ENCODE results near the gene TPH2. TPM values are rescaled to one million over a fixed set of nuclear protein-coding genes. Genes with fewer than 3 reads are reported as not detected.

Gene TPH2
- total RNA-seq (2013) = not detected
- polyA plus RNA-seq (not detected), polyA minus RNA-seq (not detected in 2 replicates), total RNA-seq (0.07 to 2.5 (median 0.37) reads per million in 11 experiments)

DNA sequence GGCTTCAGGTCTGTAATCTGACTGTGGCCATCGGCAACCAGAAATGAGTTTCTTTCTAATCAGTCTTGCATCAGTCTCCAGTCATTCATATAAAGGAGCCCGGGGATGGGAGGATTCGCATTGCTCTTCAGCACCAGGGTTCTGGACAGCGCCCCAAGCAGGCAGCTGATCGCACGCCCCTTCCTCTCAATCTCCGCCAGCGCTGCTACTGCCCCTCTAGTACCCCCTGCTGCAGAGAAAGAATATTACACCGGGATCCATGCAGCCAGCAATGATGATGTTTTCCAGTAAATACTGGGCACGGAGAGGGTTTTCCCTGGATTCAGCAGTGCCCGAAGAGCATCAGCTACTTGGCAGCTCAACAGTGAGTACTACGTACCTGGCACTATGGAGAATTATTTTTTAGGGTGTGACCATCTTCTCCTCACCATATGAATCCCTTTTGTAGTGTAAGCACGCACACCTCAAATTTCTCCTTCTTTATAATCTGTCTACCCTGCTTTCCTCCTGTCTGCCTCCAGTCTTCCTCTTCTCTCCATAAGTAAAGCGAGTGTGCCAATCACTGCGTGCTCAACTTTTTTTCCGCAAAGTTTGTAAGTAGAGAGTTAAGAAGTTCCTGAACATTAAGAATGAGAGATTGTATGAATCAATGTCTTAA is at the start of gene TPH2:
TSS of gene TPH2 (plus strand) at position 118 of the 658 bp plus-strand sequence. CDS start at position 260, 142 bp downstream.
- no peaks in the 10 kb centered on the region for H3K9me3 Mint-ChIP-seq
- Histone ChIP-seq H3K9me3 (replicated peaks in 1 of 2; ENCODE audit: control insufficient read depth in 1 of 2, insufficient read depth in 1 of 2, low read length in 2 of 2) (no peaks in the 10 kb centered on the region), H3K9ac (ENCODE audit: insufficient read depth, low read length, poor library complexity, severe bottlenecking) (no peak within 1 kb of the TSS), H4K20me1 (ENCODE audit: insufficient read depth, low read length) (no peaks in the 10 kb centered on the region), H3K36me3 (replicated peaks in 1 of 2; ENCODE audit: control insufficient read depth in 1 of 2, insufficient read depth in 2 of 2, low read length in 2 of 2) (no peaks in the 10 kb centered on the region), H3K4me1 (ENCODE audit: control insufficient read depth in 1 of 2, insufficient read depth in 2 of 2, low read length in 2 of 2) (no peaks in the 10 kb centered on the region), H2AFZ (ENCODE audit: insufficient read depth, low read depth, low read length, poor library complexity, severe bottlenecking) (no peak within 1 kb of the TSS), H3K27me3 (ENCODE audit: control insufficient read depth in 2 of 2, insufficient read depth in 2 of 2, low read length in 2 of 2) (peaks cover 9 to 33% of the 10 kb centered on the region in 2 donors), H3K4me3 (replicated peaks in 1 of 3; ENCODE audit: low read depth in 2 of 3, low read length in 3 of 3) (no peak within 1 kb of the TSS), H3K79me2 (ENCODE audit: insufficient read depth, low read length) (no peaks in the 10 kb centered on the region), H3K27ac (ENCODE audit: low read depth in 1 of 2, low read length in 2 of 2) (no peak within 1 kb of the TSS), H3K4me2 (replicated peaks; ENCODE audit: extremely low read depth, low read length, poor library complexity, severe bottlenecking) (no peak within 1 kb of the TSS)
- DNase-seq = peak; percentile 3 to 27 (median 10)
- no peaks in the 10 kb centered on the region for H3K36me3 Mint-ChIP-seq
- peaks cover 3% of the 10 kb centered on the region for H3K4me1 Mint-ChIP-seq
- intact Hi-C loops (cut with micrococcal nuclease) = no loop called here
- WGBS (ENCODE audit: insufficient coverage) = 7% methylated on average over 6 of the region's 16 CpGs
- H3K27me3 Mint-ChIP-seq (ENCODE audit: low read depth in 3 of 3) = peaks cover 15 to 27% (median 18%) of the 10 kb centered on the region in 3 donors
- H3K4me3 Mint-ChIP-seq = peak within 1 kb of the TSS in 1 of 2 donors; percentile 40
- TF ChIP-seq, protein P1, sequence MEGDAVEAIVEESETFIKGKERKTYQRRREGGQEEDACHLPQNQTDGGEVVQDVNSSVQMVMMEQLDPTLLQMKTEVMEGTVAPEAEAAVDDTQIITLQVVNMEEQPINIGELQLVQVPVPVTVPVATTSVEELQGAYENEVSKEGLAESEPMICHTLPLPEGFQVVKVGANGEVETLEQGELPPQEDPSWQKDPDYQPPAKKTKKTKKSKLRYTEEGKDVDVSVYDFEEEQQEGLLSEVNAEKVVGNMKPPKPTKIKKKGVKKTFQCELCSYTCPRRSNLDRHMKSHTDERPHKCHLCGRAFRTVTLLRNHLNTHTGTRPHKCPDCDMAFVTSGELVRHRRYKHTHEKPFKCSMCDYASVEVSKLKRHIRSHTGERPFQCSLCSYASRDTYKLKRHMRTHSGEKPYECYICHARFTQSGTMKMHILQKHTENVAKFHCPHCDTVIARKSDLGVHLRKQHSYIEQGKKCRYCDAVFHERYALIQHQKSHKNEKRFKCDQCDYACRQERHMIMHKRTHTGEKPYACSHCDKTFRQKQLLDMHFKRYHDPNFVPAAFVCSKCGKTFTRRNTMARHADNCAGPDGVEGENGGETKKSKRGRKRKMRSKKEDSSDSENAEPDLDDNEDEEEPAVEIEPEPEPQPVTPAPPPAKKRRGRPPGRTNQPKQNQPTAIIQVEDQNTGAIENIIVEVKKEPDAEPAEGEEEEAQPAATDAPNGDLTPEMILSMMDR (IDR thresholded peaks at IDR 0.05) = peak; percentile 68
- H3K27ac Mint-ChIP-seq = no peak within 1 kb of the TSS

DNA sequence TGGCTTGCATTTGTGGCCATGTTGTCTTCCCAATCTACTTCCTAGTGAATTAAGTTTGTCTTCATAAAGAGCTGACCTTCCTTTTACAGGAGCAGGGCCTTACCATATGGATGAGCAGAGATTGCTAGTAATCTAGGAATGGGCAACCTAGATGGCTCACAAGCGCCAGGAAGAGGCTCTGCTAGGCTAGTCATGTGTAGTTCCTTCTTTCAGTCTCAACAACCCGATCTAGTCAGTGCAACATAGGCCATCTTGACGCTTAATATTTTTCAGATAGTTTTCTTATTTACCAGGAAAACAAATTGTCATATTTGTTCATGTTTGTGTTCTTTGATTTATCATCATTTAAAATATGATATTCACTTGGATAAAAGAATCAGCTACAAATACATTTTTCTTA is 48.2 kb upstream of the TPH2 start:
- H3K36me3 Mint-ChIP-seq = peaks cover 47 to 57% of the 10 kb centered on the region in 2 donors
- Histone ChIP-seq H2AFZ (ENCODE audit: insufficient read depth, low read depth, low read length, poor library complexity, severe bottlenecking) (no peak overlapping the region), H3K27me3 (ENCODE audit: control insufficient read depth in 2 of 2, insufficient read depth in 2 of 2, low read length in 2 of 2) (no peaks in the 10 kb centered on the region), H4K20me1 (ENCODE audit: insufficient read depth, low read length) (no peaks in the 10 kb centered on the region), H3K9ac (ENCODE audit: insufficient read depth, low read length, poor library complexity, severe bottlenecking) (no peak overlapping the region), H3K27ac (ENCODE audit: low read depth in 1 of 2, low read length in 2 of 2) (no peak overlapping the region), H3K9me3 (replicated peaks in 1 of 2; ENCODE audit: control insufficient read depth in 1 of 2, insufficient read depth in 1 of 2, low read length in 2 of 2) (no peaks in the 10 kb centered on the region), H3K79me2 (ENCODE audit: insufficient read depth, low read length) (no peaks in the 10 kb centered on the region), H3K4me3 (replicated peaks in 1 of 3; ENCODE audit: low read depth in 2 of 3, low read length in 3 of 3) (no peak overlapping the region), H3K4me1 (ENCODE audit: control insufficient read depth in 1 of 2, insufficient read depth in 2 of 2, low read length in 2 of 2) (no peaks in the 10 kb centered on the region), H3K36me3 (replicated peaks in 1 of 2; ENCODE audit: control insufficient read depth in 1 of 2, insufficient read depth in 2 of 2, low read length in 2 of 2) (peaks cover 41 to 73% of the 10 kb centered on the region in 2 donors), H3K4me2 (replicated peaks; ENCODE audit: extremely low read depth, low read length, poor library complexity, severe bottlenecking) (no peak overlapping the region)
- intact Hi-C loops (cut with micrococcal nuclease) = no loop called here
- TF ChIP-seq, protein P1 (IDR thresholded peaks at IDR 0.05) = no peak
- DNase-seq = no peak
- H3K4me1 Mint-ChIP-seq = peaks cover 7% of the 10 kb centered on the region
- H3K27ac Mint-ChIP-seq = no peak overlapping the region
- peaks cover 0 to 2% (median 0%) of the 10 kb centered on the region in 7 donors for H3K9me3 Mint-ChIP-seq
- no peaks in the 10 kb centered on the region for H3K27me3 Mint-ChIP-seq (ENCODE audit: low read depth in 3 of 3)
- no peak overlapping the region for H3K4me3 Mint-ChIP-seq
- WGBS (ENCODE audit: insufficient coverage) = 100% methylated on average over 2 of the region's 3 CpGs

All from CD14-positive monocyte (primary cell).